Endothelial cell of umbilical vein (primary cell): ENCODE data around the gene LRP6. TPM values are rescaled to one million over a fixed set of nuclear protein-coding genes. Genes with fewer than 3 reads are reported as not detected.

Experiments used
- BruUV-seq: library from RNA; stranded (reverse); fragments of 400-500 nt; replicated peaks from 2 replicates; lab custom pipeline; 2021; lab: Mats Ljungman, UMichigan
- CTCF ChIA-PET: fragments of 300-600, 350-600 bp; sonication (Branson Sonifier 250); formaldehyde crosslinking; loops from one replicate; lab custom pipeline; 2021; ENCODE audit warnings: antibody characterized with exemption, inconsistent platforms; lab: Charles Lee
- POLR2A ChIA-PET: fragments of 300-600, 350-600 bp; sonication (Branson Sonifier 250); formaldehyde crosslinking; loops from one replicate; lab custom pipeline; 2021; ENCODE audit warnings: antibody characterized with exemption, inconsistent platforms; lab: Charles Lee
- DNase-seq: peaks from one replicate; pipeline ENCODE4 v3.0.0-alpha.2; 2011; ENCODE audit warnings: low read depth, low spot score
- FAIRE-seq: peaks from 2 replicates; lab custom pipeline; 2011; peaks lifted over from hg19 to GRCh38; lab: Jason Lieb, UNC
- H2AFZ ChIP-seq: 2 replicates; pipeline ENCODE4 v1.6.0; 2012; ENCODE audit warnings: low read depth, low read length, control low read depth, inconsistent platforms
- H3K27ac ChIP-seq: 2 replicates; pipeline ENCODE4 v1.5.1; 2011; ENCODE audit warnings: low read depth, mild to moderate bottlenecking, control low read depth, low read length, moderate library complexity; ENCODE audit not compliant: insufficient read depth
- H3K27me3 ChIP-seq, 2 experiments: 2 replicates each; pipeline versions ENCODE4 v1.6.0 to v1.6.1; 2011; ENCODE audit warnings: low read length in 2 of 2, mixed read lengths in 1 of 2; ENCODE audit not compliant: control insufficient read depth in 2 of 2, insufficient read depth in 2 of 2
- H3K36me3 ChIP-seq, 2 experiments: 2 replicates in 1 of 2; 3 replicates in 1 of 2; pipeline ENCODE4 v1.5.1; 2011; ENCODE audit warnings: low read length in 2 of 2, mild to moderate bottlenecking in 1 of 2, moderate library complexity in 1 of 2; ENCODE audit not compliant: control insufficient read depth in 2 of 2, insufficient read depth in 2 of 2; ENCODE audit errors: extremely low read depth in 1 of 2
- H3K4me1 ChIP-seq: 3 replicates; pipeline ENCODE4 v1.5.1; 2011; ENCODE audit warnings: mild to moderate bottlenecking, low read length; ENCODE audit not compliant: control insufficient read depth, insufficient read depth; ENCODE audit errors: extremely low read depth
- H3K4me2 ChIP-seq: 2 replicates; pipeline ENCODE4 v1.6.1; 2011; ENCODE audit warnings: low read length, control low read depth, mixed read lengths; ENCODE audit not compliant: insufficient read depth
- H3K4me3 ChIP-seq, 3 experiments: fragments of 200-600 bp in 1 of 3; sonication (generic), shearing (Covaris generic) in 1 of 3; replicated peaks in 1 of 3; 2 replicates each; pipeline ENCODE4 v1.5.1; 2011 to 2016; ENCODE audit warnings: control low read depth in 3 of 3, low read length in 3 of 3, mild to moderate bottlenecking in 2 of 3, inconsistent platforms in 1 of 3, low read depth in 1 of 3, moderate library complexity in 1 of 3; ENCODE audit not compliant: insufficient read depth in 1 of 3
- H3K79me2 ChIP-seq: 2 replicates; pipeline ENCODE4 v1.6.0; 2012; ENCODE audit warnings: low read length, inconsistent platforms; ENCODE audit not compliant: control insufficient read depth, insufficient read depth
- H3K9ac ChIP-seq: replicated peaks from 2 replicates; pipeline ENCODE3; 2011; ENCODE audit warnings: low read length, control low read depth; ENCODE audit not compliant: insufficient read depth; ENCODE audit errors: extremely low read depth
- H3K9me1 ChIP-seq: replicated peaks from 3 replicates; pipeline ENCODE4 v1.6.0; 2011; ENCODE audit warnings: mild to moderate bottlenecking, low read length; ENCODE audit not compliant: control insufficient read depth, insufficient read depth; ENCODE audit errors: extremely low read depth
- H3K9me3 ChIP-seq: replicated peaks from 2 replicates; pipeline ENCODE4 v1.5.1; 2012; ENCODE audit warnings: low read length, inconsistent platforms; ENCODE audit not compliant: control insufficient read depth, insufficient read depth
- H4K20me1 ChIP-seq: replicated peaks from 2 replicates; pipeline ENCODE3; 2011; ENCODE audit warnings: mild to moderate bottlenecking, low read length; ENCODE audit not compliant: control insufficient read depth, insufficient read depth; ENCODE audit errors: extremely low read depth
- EZH2 ChIP-seq: IDR thresholded peaks from 2 replicates; pipeline ENCODE4 v1.6.1; 2012; ENCODE audit warnings: borderline replicate concordance, low read depth, mild to moderate bottlenecking, moderate library complexity, low read length, inconsistent platforms; ENCODE audit not compliant: severe bottlenecking
- FOS ChIP-seq: IDR thresholded peaks from 2 replicates; pipeline ENCODE4 v1.6.1; 2011; ENCODE audit warnings: mild to moderate bottlenecking, low read length, moderate library complexity, borderline replicate concordance; ENCODE audit not compliant: insufficient read depth
- GATA2 ChIP-seq: IDR thresholded peaks from 2 replicates; pipeline ENCODE4 v1.7.0; 2011; ENCODE audit warnings: low read depth, mild to moderate bottlenecking, moderate library complexity, mixed read lengths, low read length; ENCODE audit not compliant: insufficient read length, insufficient read depth
- JUN ChIP-seq: IDR thresholded peaks from 2 replicates; pipeline ENCODE4 v1.6.1; 2011; ENCODE audit warnings: borderline replicate concordance, low read depth; ENCODE audit not compliant: insufficient read length, insufficient read depth
- MYC ChIP-seq: IDR thresholded peaks from one replicate; pipeline ENCODE4 v1.6.1; 2011; ENCODE audit warnings: mild to moderate bottlenecking, low read depth, low read length
- POLR2A ChIP-seq: IDR thresholded peaks from 2 replicates; pipeline ENCODE4 v1.6.1; 2012; ENCODE audit warnings: low read depth, mild to moderate bottlenecking, control low read depth, low read length
- dilution Hi-C: fragments of 300-500 bp; cut with MboI; formaldehyde crosslinking; loops from one replicate; pipeline ENCODE4 v1.15.0; 2019; ENCODE audit warnings: low sequenced_read_pairs; ENCODE audit not compliant: extremely low pct_ligation_motif_present
- intact Hi-C: fragments of 100-400 bp; cut with micrococcal nuclease; formaldehyde crosslinking; loops from one replicate; pipeline ENCODE4 v1.10.0; 2022
- polyA plus RNA-seq, 4 experiments: library from polyadenylated mRNA; depleted of rRNA in 3 of 4; stranded (reverse) in 3 of 4; unstranded in 1 of 4; fragments of >200 nt; gene quantifications; 2 replicates each; pipeline versions ENCODE4 v1.2.1 to v1.2.3, GENCODE V29; 2011 to 2012; ENCODE audit warnings: missing spikeins in 1 of 4
- total RNA-seq: library from RNA; stranded (reverse); gene quantifications from 2 replicates; pipeline ENCODE4 v1.2.3, GENCODE V29; 2021
- TF ChIP-seq, protein P1 (sequence below): IDR thresholded peaks from 2 replicates; pipeline ENCODE4 v1.6.1; 2011; ENCODE audit not compliant: insufficient read depth, insufficient read length

Gene LRP6
- total and polyA plus RNA-seq, 2 donors (not counting 3 experiments of a cell fraction or from before 2014, with no cell fraction given): 28.5 to 41.7 TPM

DNA sequence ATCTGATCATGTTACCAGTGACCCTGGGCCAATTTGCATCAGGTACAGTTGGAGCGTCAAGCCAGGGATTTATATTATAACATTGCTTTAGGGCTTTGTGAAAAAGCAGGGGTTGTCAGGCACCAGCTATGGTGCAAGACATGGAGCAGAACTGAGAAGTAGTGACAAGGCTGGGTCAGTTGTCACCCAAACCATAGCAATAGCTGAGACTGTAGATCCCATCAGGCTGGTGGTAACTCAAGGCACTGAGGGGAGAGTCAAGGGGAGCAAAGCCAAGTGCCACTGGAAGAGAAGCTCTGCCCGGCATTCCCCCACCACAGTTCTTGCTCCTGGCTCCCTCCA is 179.2 kb downstream of the LRP6 start:
- DNase-seq (no peak), FAIRE-seq (no peak)
- Histone ChIP-seq H3K4me1 (no peaks in the 10 kb centered on the region), H3K9ac (no peak overlapping the region), H4K20me1 (no peaks in the 10 kb centered on the region), H3K79me2 (no peaks in the 10 kb centered on the region), H2AFZ (no peak overlapping the region), H3K4me3 (no peak overlapping the region), H3K27me3 (no peaks in the 10 kb centered on the region), H3K9me3 (no peaks in the 10 kb centered on the region), H3K27ac (no peak overlapping the region), H3K4me2 (no peak overlapping the region), H3K36me3 (no peaks in the 10 kb centered on the region), H3K9me1 (no peaks in the 10 kb centered on the region)
- dilution Hi-C loops: loop anchor here (25.0 kb wide), 1 partner anchor 250 kb away; no protein-coding TSS in a partner anchor
- no peak for TF ChIP-seq JUN
- TF ChIP-seq EZH2: no peak
- no peak for TF ChIP-seq GATA2
- no peak for TF ChIP-seq FOS
- TF ChIP-seq POLR2A: no peak
- CTCF ChIA-PET: interaction anchor here (1.4 kb wide), 1 partner anchor 240 kb away, joined by 5 read pairs; no protein-coding TSS in a partner anchor
- no TSS peak for BruUV-seq
- intact Hi-C loops: no loop called here
- POLR2A ChIA-PET: no interaction called here

DNA sequence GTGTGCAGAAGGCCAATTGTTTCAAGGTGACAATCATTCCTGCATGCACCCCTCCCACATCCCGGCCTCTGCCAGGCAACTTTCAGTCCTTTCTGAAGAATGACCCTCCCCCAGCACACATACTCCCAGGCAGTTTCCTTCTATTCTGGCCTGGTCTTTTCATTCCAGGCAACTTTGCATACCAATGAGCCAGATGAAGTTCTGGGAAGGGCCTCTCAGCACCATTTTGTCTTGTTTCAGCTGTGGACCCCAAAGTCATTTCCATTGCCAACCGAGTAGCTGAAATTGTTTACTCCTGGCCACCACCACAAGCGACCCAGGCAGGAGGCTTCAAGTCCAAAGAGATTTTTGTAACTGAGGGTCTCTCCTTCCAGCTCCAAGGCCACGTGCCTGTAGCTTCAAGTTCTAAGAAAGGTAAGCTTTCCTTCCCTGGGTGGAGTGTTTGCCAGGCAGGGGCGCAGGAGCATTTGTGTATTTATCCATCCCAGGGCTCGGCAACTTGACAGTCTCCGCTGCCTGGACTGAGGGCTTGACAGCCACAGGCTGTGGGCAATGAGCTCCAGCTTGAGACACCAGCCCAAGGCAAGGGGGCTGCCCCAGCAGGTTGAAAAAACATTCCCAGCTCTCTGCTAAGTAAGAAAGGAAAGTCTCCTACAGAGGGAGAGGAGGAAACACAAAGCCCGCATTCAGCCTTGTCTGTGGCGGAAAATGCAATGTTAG is 179.7 kb downstream of the LRP6 start:
- TF ChIP-seq MYC: no peak
- TF ChIP-seq, protein P1, sequence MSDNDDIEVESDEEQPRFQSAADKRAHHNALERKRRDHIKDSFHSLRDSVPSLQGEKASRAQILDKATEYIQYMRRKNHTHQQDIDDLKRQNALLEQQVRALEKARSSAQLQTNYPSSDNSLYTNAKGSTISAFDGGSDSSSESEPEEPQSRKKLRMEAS: no peak
- no peak for TF ChIP-seq GATA2
- no peak for TF ChIP-seq EZH2
- Histone ChIP-seq H3K4me3 (no peak overlapping the region), H3K27me3 (no peaks in the 10 kb centered on the region), H3K9me3 (no peaks in the 10 kb centered on the region), H3K27ac (no peak overlapping the region), H3K9me1 (no peaks in the 10 kb centered on the region), H3K4me1 (peaks cover 2% of the 10 kb centered on the region), H3K9ac (no peak overlapping the region), H2AFZ (no peak overlapping the region), H4K20me1 (no peaks in the 10 kb centered on the region), H3K79me2 (no peaks in the 10 kb centered on the region), H3K4me2 (no peak overlapping the region), H3K36me3 (no peaks in the 10 kb centered on the region)
- no TSS peak for BruUV-seq
- ChIA-PET CTCF (interaction anchor here (1.4 kb wide), 1 partner anchor 240 kb away, joined by 5 read pairs; no protein-coding TSS in a partner anchor), POLR2A (interaction anchor here (1.0 kb wide), 1 partner anchor 109 kb away, joined by 4 read pairs; no protein-coding TSS in a partner anchor)
- intact Hi-C loops: no loop called here
- FAIRE-seq (no peak), DNase-seq (no peak)
- dilution Hi-C loops: loop anchor here (25.0 kb wide), 1 partner anchor 250 kb away; no protein-coding TSS in a partner anchor
